Measurements from ENCODE around the gene SLC1A6. TPM values are rescaled to one million over a fixed set of nuclear protein-coding genes. Genes with fewer than 3 reads are reported as not detected.

The SLC1A6 gene
- total and polyA plus RNA-seq, 2 of the 4 experiments (the other 2 are of a cell fraction) = not detected

DNA sequence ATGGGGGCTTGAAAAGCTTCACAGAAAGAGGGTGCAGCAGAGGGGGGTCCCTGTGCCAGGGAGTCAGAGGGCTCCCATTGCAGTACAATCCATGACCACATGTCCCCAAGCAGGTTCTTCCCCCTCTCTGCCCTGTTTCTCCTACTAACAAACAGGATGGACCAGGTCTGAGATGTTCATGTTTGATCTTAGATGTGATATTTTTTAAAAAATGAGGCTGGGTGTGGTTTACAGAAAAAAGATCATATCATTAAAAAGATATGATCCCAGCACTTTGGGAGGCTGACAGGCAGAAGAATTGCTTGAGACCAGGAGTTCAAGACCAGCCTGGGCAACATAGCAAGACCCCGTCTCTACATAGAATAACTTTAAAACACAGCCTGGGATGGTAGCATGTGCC, 29.2 kb downstream of the SLC1A6 start:
- Histone ChIP-seq H3K56ac (ENCODE audit: extremely low read depth, insufficient read depth, low read length) (no peak overlapping the region), H3K14ac (replicated peaks; ENCODE audit: low read depth, low read length) (no peak overlapping the region), H4K20me1 (ENCODE audit: insufficient read depth, low read length) (no peaks in the 10 kb centered on the region), H3K79me1 (ENCODE audit: low read depth in 1 of 2, low read length in 2 of 2) (no peaks in the 10 kb centered on the region), H4K91ac (ENCODE audit: insufficient read depth, low read depth, low read length) (no peak overlapping the region), H3K23ac (ENCODE audit: low read depth, low read length) (no peak overlapping the region), H3K4me2 (ENCODE audit: low read depth, low read length) (no peak overlapping the region), H3K27me3 (ENCODE audit: control insufficient read depth, insufficient read depth, low read length) (no peaks in the 10 kb centered on the region), H2AK9ac (replicated peaks; ENCODE audit: low read depth, low read length, poor library complexity) (no peak overlapping the region), H3K9me1 (ENCODE audit: insufficient read depth, low read length) (no peaks in the 10 kb centered on the region), H3K27ac (ENCODE audit: insufficient read depth, low read length) (no peak overlapping the region), H4K8ac (ENCODE audit: low read depth in 2 of 2, low read length in 2 of 2) (no peak overlapping the region), H2BK20ac (ENCODE audit: low read depth, low read length) (no peak overlapping the region), H3K4me1 (ENCODE audit: control insufficient read depth, insufficient read depth, low read length) (no peaks in the 10 kb centered on the region), H2AFZ (replicated peaks; ENCODE audit: low read length, poor library complexity) (no peak overlapping the region), H3K36me3 (ENCODE audit: control insufficient read depth, insufficient read depth, low read length) (no peaks in the 10 kb centered on the region), H3K4me3 (ENCODE audit: insufficient read depth, low read depth, low read length) (no peak overlapping the region), H3K9me3 (ENCODE audit: control insufficient read depth, insufficient read depth, low read length) (peaks cover 21% of the 10 kb centered on the region), H3K9ac (ENCODE audit: low read depth, low read length) (no peak overlapping the region), H4K5ac (ENCODE audit: low read depth, low read length) (no peak overlapping the region), H2BK5ac (ENCODE audit: low read depth, low read length, poor library complexity, severe bottlenecking) (no peak overlapping the region), H2AK5ac (ENCODE audit: low read depth, low read length) (no peak overlapping the region), H3K4ac (ENCODE audit: low read depth, low read length) (no peak overlapping the region), H2BK15ac (ENCODE audit: low read depth, low read length) (no peak overlapping the region), H2BK120ac (ENCODE audit: low read depth, low read length) (no peak overlapping the region), H3K18ac (ENCODE audit: low read depth, low read length) (no peak overlapping the region)
- ATAC-seq (ENCODE audit: low read depth) (no peak), DNase-seq (no peak)
- dilution Hi-C loops (cut with HindIII; ENCODE audit: low sequenced_read_pairs, unreplicated experiment) = no loop called here
- no TSS peak for BruUV-seq (replicated peaks)
- in situ Hi-C loops (cut with MboI; ENCODE audit: low sequenced_read_pairs) = no loop called here
- no CpG with 5 or more reads among the region's 1 CpG for WGBS, 2 experiments (ENCODE audit: extremely low coverage in 2 of 2, insufficient read length in 1 of 2)
- ChIA-PET POLR2A (ENCODE audit: unreplicated experiment) (no interaction called here), CTCF (no interaction called here)
- TF ChIP-seq, protein P1, sequence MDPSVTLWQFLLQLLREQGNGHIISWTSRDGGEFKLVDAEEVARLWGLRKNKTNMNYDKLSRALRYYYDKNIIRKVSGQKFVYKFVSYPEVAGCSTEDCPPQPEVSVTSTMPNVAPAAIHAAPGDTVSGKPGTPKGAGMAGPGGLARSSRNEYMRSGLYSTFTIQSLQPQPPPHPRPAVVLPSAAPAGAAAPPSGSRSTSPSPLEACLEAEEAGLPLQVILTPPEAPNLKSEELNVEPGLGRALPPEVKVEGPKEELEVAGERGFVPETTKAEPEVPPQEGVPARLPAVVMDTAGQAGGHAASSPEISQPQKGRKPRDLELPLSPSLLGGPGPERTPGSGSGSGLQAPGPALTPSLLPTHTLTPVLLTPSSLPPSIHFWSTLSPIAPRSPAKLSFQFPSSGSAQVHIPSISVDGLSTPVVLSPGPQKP (IDR thresholded peaks at IDR 0.05; ENCODE audit: borderline replicate concordance, low read depth, low read length) = no peak
- no peak for TF ChIP-seq BHLHE40 (IDR thresholded peaks at IDR 0.05; ENCODE audit: low read depth, low read length)
- TF ChIP-seq CEBPB (IDR thresholded peaks at IDR 0.05; ENCODE audit: low read depth, low read length) = no peak
- no peak for TF ChIP-seq NFE2L2 (IDR thresholded peaks at IDR 0.05; ENCODE audit: low read depth, low read length)
- TF ChIP-seq RFX5 (IDR thresholded peaks at IDR 0.05; ENCODE audit: low read depth, low read length) = no peak
- no peak for TF ChIP-seq POLR2A (IDR thresholded peaks at IDR 0.05; ENCODE audit: low read depth, low read length)
- no peak for TF ChIP-seq FOS (IDR thresholded peaks at IDR 0.05; ENCODE audit: low read depth, low read length)
- no peak for TF ChIP-seq CHD1 (IDR thresholded peaks at IDR 0.05; ENCODE audit: low read depth, low read length)
- no peak for TF ChIP-seq SMC3 (IDR thresholded peaks at IDR 0.05; ENCODE audit: low read depth, low read length)
- TF ChIP-seq, protein P2, sequence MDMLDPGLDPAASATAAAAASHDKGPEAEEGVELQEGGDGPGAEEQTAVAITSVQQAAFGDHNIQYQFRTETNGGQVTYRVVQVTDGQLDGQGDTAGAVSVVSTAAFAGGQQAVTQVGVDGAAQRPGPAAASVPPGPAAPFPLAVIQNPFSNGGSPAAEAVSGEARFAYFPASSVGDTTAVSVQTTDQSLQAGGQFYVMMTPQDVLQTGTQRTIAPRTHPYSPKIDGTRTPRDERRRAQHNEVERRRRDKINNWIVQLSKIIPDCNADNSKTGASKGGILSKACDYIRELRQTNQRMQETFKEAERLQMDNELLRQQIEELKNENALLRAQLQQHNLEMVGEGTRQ (IDR thresholded peaks at IDR 0.05; ENCODE audit: low read depth, low read length) = no peak
- TF ChIP-seq, protein P3, sequence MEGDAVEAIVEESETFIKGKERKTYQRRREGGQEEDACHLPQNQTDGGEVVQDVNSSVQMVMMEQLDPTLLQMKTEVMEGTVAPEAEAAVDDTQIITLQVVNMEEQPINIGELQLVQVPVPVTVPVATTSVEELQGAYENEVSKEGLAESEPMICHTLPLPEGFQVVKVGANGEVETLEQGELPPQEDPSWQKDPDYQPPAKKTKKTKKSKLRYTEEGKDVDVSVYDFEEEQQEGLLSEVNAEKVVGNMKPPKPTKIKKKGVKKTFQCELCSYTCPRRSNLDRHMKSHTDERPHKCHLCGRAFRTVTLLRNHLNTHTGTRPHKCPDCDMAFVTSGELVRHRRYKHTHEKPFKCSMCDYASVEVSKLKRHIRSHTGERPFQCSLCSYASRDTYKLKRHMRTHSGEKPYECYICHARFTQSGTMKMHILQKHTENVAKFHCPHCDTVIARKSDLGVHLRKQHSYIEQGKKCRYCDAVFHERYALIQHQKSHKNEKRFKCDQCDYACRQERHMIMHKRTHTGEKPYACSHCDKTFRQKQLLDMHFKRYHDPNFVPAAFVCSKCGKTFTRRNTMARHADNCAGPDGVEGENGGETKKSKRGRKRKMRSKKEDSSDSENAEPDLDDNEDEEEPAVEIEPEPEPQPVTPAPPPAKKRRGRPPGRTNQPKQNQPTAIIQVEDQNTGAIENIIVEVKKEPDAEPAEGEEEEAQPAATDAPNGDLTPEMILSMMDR (conservative IDR thresholded peaks at IDR 0.05; ENCODE audit: low read depth, low read length) = no peak
- TF ChIP-seq MAFK (IDR thresholded peaks at IDR 0.05; ENCODE audit: low read depth, low read length) = no peak
- TF ChIP-seq RCOR1 (IDR thresholded peaks at IDR 0.05; ENCODE audit: insufficient replicate concordance, low read length) = no peak
- intact Hi-C loops (cut with micrococcal nuclease) = no loop called here
